CD4-positive, alpha-beta T cell treated with Interleukin-15 for 4 hours (primary cell): ENCODE results near the gene ANKRD23.
"Not testable (repeated sequence)": the region's sequence is repeated elsewhere in the genome, so short reads cannot be mapped to it uniquely, and the experiment has no call there.

Source experiments
- DNase-seq: peaks from one replicate; pipeline ENCODE4 v3.0.0-alpha.2; 2020; ENCODE audit warnings: low spot score

The ANKRD23 gene

GRCh38 chr2:96843538-96844268, at the start of gene ANKRD23:
Gene ANKRD23, minus strand, starts transcription at chr2:96844021. Its CDS starts 29 bp downstream, at chr2:96843992.
- no peak for DNase-seq

- peak; percentile 17 for DNase-seq
Measured at GRCh38 chr2:96891591-96892333, 47.9 kb upstream of the ANKRD23 start.

GRCh38 chr2:96890726-96891385, 47.0 kb upstream of the ANKRD23 start:
- no peak for DNase-seq

- no peak for DNase-seq
Measured at GRCh38 chr2:96890252-96890651, 46.4 kb upstream of the ANKRD23 start.

GRCh38 chr2:96889502-96889901, 45.7 kb upstream of the ANKRD23 start:
- DNase-seq = not testable (repeated sequence)

- DNase-seq = no peak
Measured at GRCh38 chr2:96888072-96889011, 44.5 kb upstream of the ANKRD23 start.

- DNase-seq = no peak
Measured at GRCh38 chr2:96887493-96888012, 43.7 kb upstream of the ANKRD23 start.

GRCh38 chr2:96885432-96886347, 41.9 kb upstream of the ANKRD23 start:
- DNase-seq = no peak

GRCh38 chr2:96884299-96885094, 40.7 kb upstream of the ANKRD23 start:
- no peak for DNase-seq

- DNase-seq = no peak
Measured at GRCh38 chr2:96883306-96883705, 39.5 kb upstream of the ANKRD23 start.

- DNase-seq = no peak
Measured at GRCh38 chr2:96882906-96883305, 39.1 kb upstream of the ANKRD23 start.

- DNase-seq = no peak
Measured at GRCh38 chr2:96882230-96882629, 38.4 kb upstream of the ANKRD23 start.

- DNase-seq = no peak
Measured at GRCh38 chr2:96881349-96882195, 37.8 kb upstream of the ANKRD23 start.

- DNase-seq = no peak
Measured at GRCh38 chr2:96880891-96881273, 37.1 kb upstream of the ANKRD23 start.

GRCh38 chr2:96879545-96880040, 35.8 kb upstream of the ANKRD23 start:
- no peak for DNase-seq

- no peak for DNase-seq
Measured at GRCh38 chr2:96878796-96879544, 35.1 kb upstream of the ANKRD23 start.

GRCh38 chr2:96878171-96878570, 34.4 kb upstream of the ANKRD23 start:
- no peak for DNase-seq

GRCh38 chr2:96877631-96878092, 33.8 kb upstream of the ANKRD23 start:
- DNase-seq = no peak
